Tibial nerve (tissue), 3 donors: ENCODE results near the gene EPSTI1.

Source experiments
- CTCF ChIP-seq, 5 experiments: fragments of 200-600 bp in 3 of 5; fragments of 450-650 bp in 2 of 5; sonication (generic) in 3 of 5; IDR thresholded peaks; one replicate each; pipeline ENCODE4 v1.5.1; 2016 to 2019; ENCODE audit warnings: antibody characterized with exemption in 5 of 5, mild to moderate bottlenecking in 3 of 5, moderate library complexity in 2 of 5
- POLR2A ChIP-seq, 2 donors: fragments of 450-650 bp; IDR thresholded peaks; one replicate each; pipeline ENCODE4 v1.6.1; 2017; ENCODE audit warnings: antibody characterized with exemption in 2 of 2, mild to moderate bottlenecking in 2 of 2, moderate library complexity in 2 of 2

DNA sequence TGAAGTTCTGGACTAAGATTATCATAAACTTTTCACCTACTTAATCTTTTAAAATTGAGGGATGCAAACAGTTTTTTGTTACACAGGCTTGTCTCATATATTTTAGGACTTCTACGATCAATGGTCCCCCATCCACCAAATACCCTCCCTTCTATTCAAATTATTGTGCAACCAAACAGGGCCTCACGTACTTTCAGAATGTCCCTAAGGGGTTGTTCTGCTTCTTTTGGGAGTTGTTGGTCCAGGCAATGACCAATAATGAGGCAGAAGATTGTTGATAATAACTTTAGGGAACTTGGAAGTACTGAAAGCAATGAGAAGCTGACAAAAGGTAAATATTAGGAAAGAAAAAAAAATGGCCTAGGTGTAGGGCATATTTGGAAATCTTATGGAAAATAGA lies 34.2 kb upstream of the EPSTI1 start:
- TF ChIP-seq CTCF (IDR thresholded peaks at IDR 0.05) (no peak), POLR2A (IDR thresholded peaks at IDR 0.05) (no peak)
